Skeletal muscle cell (primary cell): ENCODE results near the gene FIGNL1.
"Not testable (repeated sequence)": the region's sequence is repeated elsewhere in the genome, so short reads cannot be mapped to it uniquely, and the experiment has no call there.

Source experiments
- DNase-seq: peaks from one replicate; pipeline ENCODE4 v3.0.0-alpha.2; 2010; ENCODE audit warnings: low read depth
- H3K4me3 ChIP-seq: 2 replicates; pipeline ENCODE4 v1.5.1; 2011; ENCODE audit warnings: low read depth, mild to moderate bottlenecking, control low read depth, low read length, moderate library complexity

Gene FIGNL1

DNA sequence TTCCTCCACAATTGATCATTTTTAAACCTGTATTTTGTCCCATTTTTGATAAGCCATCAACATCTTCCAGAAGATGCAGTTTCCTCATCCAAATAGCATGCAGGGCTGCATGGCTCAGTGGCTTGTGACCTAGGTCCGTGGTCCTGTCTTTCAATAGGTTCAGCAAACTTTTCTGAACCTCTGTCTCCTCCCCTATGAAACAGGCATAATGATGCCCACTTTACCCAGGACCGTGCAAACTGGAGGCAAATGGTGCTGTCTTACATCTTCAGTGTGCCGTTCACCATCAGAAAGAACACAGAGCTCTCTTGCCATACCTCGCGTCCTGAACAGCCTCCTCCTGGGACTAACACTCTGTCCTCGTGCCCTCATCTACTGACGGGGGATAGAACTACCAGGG, 22.3 kb upstream of the FIGNL1 start:
- DNase-seq: no peak
- H3K4me3 ChIP-seq: no peak overlapping the region

DNA sequence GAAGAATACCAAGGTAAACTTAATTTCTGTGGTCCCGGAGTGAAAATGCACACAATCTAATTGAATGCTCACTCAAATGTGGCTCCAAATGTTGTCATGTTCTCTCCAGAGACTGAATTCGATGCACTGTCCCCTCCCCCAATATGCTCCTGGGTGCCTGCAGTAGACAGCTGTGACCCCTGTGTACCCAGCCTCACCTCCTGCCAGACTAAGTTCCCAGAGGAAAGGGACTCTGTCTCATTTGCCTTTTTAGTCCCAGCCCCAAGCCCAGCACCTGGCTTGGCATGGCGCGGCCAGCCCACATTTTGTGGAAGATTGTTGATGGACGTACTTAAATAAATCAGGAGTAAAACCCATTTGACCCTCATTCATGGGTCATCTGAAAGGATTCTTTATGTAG, 21.8 kb upstream of the FIGNL1 start:
- no peak for DNase-seq
- H3K4me3 ChIP-seq: no peak overlapping the region

DNA sequence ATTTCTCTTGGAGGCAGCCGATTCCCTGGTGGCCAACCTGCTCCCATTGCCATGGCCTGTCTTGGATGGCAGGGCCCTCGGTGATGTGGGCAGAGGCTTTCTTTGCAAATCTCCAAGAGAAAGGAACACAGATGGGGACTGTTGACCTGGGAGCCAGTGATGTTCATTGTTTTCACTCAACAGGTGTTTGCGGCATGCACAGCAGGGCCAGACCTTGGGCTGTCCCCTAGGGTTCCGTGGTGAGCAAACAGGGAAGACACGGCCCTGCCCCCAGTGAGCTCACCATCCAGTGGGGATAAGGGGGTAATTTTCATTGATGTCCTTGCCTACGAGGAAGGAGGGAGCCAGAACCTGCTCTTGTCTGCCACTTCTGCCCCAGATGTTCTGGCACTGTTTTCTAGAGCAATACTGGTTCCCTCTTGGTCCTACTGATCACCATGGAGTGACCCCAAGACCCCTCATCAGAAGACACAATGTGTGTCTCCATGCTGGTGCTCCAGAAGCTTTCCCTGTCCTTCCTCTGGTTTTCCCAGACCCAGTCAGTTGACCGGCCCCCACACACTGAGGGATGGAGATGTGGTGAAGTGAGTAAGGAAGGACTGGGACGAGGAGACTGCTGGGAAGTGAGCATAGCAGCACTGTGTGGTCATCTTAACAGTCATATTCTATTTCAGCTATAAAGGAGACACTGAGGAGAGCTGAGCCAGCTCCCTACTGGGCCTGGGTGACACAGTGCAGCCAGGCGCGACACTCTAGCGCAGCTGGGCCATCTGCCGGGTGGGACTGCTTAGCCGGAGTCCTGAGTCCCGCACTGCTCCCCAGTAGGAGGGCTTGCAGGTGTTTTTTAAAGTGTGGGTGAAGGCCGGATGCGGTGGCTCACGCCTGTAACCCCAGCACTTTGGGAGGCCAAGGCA, 20.4 kb upstream of the FIGNL1 start:
- no peak overlapping the region for H3K4me3 ChIP-seq
- DNase-seq: no peak

DNA sequence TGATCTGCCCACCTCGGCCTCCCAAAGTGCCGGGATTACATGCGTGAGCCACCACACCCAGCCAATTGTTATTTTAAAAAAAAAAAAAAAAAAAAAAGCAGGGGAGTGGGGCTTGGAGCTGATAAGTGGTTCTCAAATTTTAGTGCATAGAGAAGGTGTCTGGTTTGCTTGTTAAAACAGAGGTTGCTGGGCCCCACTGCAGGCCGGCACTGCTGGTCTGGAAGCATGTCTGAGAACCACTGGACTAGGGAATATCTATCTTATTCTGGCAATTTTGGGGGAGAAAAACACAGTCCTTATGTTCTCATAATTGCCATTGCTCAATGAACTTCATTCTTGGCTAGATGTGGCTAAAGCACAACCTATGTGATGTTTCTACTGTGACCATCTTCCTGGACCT, 19.0 kb upstream of the FIGNL1 start:
- H3K4me3 ChIP-seq: no peak overlapping the region

DNA sequence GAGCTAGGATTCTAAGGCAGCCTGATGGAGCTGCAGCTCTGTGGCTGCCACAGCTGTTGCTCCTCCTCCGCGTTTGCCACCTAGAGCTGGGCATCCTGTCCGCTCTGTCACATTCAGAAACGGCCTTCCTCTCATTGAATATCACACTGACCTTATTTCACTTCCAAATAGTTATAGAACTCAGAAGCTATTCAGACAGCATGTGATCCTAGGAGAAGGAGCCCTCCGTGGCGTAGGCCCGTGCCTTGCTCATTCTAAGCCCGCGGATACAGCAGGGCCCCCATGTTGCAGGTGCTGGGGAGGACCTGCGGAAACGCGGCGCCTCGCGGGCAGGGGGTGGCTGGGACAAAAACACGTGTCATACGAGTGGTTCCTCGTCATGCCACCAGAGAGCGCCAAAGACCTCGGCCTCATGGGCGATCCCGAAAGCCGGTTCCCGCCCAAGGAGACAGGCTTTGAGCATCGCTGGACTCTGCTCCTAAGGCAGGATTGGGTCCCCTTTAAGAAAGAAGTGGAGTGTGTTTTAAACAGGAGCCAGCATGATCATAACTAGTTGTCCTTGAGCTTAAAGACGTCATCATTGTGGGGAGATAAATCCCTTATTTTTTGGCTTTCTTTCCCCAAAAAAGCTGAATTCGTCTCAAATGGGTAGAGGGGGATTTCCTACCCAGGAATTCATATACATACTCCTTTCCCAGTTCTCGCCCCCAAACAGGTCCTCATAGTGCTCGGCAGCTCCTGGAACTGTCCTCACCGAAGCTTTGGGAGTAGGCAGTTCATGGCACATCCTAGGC, 17.9 kb upstream of the FIGNL1 start:
- DNase-seq: peak; percentile 17
- H3K4me3 ChIP-seq: no peak overlapping the region

More for the DNA sequence above, 19.0 kb upstream of the FIGNL1 start:
- DNase-seq: no peak

DNA sequence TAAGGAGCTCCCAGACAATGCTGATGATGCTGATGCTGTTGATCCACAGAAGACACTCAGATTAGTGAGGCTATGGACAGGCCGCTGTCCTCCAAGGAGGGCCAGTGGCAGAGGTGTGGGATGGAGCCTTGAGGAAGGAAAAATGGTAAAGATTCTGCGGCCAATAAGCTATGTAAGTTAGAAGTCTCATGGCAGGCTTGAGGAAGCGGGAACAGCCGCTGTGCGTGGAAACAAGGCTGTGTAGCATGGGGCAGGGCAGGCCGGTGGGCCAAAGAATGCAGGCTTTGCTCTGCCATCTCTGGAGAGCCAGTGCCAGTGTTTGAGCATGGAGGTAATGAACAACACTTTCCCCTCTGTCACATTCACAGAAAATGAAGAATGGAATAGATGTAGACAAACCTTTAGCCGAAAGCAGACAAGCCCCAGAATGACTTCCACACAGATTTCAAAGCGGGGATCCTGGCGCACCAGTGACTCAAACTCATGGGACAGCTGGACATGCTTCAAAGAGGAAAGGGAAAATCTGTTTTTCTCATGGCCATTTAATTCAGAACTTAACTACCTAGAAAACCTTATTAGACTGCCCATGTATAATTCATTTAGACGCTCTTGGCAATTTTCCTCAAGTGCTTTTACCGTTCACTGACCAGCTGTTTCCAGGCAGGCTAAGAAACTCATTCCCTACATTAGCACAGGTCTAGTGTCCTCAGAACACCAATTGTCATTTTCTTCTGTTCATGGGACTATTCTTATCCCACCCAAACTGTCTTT, 16.9 kb upstream of the FIGNL1 start:
- DNase-seq: no peak
- no peak overlapping the region for H3K4me3 ChIP-seq

DNA sequence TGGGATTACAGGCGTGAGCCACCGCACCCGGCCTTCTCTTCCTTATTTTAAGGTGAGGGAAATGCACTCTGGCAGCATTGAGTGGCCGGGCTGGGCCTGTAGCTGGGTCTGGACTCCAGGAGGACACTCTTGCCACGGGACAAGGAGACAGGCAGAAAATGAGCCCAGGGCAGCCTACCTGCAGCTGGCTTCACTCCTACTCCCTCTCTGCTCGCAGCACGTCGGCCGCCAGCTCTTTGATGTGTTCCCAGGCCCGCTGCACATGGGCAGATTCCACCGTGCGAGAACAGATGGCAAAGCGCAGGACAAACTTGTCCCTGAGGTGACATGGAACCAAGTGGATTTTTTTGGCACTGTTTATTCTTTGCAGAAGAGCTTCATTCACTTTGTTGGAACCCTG, 12.9 kb upstream of the FIGNL1 start:
- no peak for DNase-seq
- no peak overlapping the region for H3K4me3 ChIP-seq

DNA sequence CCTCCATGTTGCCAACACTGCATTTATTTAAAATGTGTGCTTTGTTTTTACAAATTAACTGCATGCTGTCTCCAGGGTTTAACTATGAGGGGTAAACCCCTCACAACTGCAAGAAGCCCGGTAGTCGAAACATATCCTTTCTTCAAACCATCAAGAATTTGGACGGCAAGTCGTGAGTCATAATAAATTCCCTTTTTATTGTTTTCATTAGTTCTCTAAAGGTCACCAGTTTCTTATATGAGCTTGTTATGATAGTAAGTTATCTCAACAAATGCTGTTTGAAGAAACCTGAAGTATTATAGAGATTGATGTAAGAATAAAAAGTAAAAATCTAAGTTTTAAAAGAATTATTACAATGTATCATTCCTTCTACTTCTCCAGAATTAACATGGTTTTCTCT, 12.2 kb upstream of the FIGNL1 start:
- no peak for DNase-seq
- no peak overlapping the region for H3K4me3 ChIP-seq

DNA sequence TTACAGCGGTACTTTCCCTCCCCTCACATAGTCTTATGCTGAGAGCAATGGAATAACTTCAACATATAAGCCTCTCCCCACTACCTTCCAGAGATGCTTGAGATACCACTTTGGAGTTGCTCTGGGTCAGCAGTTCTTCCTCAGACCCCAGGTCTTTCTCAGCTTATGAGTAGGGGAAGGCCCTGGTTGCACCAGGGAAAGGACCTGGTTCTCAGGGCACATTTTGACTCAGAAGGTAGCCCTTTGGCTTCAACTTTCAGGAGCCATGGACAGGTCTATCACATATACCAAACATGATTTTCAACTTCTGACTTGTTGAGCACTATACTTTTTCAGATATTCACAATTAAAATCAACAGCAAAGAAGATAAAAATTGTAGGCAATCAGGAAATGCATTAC, 11.5 kb upstream of the FIGNL1 start:
- DNase-seq: no peak
- no peak overlapping the region for H3K4me3 ChIP-seq

DNA sequence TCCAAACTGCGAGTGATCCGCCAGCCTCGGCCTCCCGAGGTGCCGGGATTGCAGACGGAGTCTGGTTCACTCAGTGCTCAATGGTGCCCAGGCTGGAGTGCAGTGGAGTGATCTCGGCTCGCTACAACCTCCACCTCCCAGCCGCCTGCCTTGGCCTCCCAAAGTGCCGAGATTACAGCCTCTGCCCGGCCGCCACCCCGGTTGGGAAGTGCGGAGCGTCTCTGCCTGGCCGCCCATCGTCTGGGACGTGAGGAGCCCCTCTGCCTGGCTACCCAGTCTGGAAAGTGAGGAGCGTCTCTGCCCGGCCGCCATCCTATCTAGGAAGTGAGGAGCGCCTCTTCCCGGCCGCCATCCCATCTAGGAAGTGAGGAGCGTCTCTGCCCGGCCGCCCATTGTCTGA, 9.0 kb upstream of the FIGNL1 start:
- DNase-seq, H3K4me3 ChIP-seq: not testable (repeated sequence)

DNA sequence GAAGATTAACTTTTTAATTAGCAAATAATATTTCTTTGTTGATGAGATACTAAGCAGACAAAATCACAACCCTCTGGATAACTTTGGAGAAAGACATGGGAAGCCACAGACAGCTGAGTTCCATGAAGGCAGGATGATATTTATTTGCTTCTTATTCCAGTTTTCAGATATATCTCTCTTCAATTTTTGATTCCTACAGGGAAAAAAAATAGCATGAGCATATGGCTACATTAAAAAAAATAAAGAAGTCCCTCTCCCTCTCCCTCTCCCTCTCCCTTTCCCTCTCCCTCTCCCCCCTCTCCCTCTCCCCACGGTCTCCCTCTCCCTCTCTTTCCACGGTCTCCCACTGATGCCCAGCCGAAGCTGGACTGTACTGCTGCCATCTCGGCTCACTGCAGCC, 8.5 kb upstream of the FIGNL1 start:
- DNase-seq, H3K4me3 ChIP-seq: not testable (repeated sequence)

DNA sequence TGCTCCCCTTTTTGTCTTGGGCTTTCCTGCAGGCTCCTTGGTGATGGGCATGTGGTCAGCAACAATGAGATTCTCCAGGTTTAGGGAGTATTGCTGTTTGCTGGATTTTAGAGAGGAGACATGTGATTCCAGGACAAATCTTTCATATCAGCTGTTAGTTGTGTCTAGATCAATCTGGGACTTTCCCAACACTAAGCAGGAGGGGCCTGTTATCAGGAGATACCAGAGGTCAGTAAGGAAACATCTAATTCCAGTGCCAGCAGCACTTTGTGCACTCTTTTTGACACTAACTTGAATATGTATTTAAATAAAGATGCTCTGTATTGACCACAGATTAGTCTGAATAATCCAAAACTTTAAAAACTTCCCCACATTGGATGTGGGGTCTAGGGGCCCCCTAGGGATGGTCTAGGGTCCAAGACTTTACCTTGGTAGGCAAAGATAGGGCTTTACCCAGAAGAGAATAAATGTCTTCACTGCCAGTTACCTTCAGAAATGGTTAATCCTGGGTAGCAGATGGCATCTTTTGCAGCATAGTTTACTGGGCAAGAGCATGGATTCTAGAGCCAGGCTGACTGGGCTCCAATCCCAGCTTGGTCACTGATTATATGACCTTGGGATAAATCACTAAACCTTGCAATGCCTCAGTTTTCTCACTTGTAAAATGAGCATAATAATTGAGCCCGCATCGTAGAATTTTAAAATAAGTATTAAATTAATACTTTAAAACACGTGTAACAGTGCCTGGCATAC, 6.4 kb upstream of the FIGNL1 start:
- no peak overlapping the region for H3K4me3 ChIP-seq
- DNase-seq: no peak

DNA sequence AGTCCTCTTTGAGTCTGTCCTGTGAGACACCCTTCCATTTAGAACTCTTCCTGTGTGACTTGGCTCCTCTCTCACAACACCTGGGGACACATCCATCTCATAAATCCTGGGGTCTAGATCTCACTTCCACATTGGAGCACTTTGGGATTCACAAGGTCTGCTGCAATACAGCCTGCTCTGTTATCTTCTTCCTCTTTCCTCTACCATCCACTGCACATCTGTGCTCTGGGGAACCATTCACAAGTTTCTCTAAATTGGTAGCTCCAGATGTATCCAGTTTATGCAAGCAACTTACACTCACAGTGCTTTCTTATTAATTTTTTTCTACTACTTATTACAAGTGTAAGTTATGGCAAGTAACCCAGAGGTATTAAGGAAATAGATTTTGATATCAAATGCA, 5.5 kb upstream of the FIGNL1 start:
- no peak overlapping the region for H3K4me3 ChIP-seq
- no peak for DNase-seq

DNA sequence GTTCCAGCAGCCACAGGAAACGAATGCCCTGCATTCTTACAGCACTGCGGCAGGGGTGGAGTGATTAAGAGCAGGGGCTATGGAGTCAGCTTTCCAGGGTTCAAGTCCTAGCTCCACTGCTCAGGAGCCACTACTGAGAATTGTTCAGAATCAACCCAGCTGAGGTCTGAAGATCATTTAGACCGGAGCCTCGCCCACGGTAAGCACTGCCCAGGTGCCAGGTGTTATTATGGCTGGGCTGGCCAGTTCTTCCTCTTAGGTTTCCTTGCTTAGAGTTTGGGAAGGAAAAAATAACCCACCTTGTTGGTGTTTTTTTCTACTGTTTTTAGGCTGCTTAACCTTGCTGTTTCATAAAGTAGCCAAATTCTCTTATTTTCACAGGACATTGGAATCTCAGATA, 4.8 kb upstream of the FIGNL1 start:
- no peak for DNase-seq

DNA sequence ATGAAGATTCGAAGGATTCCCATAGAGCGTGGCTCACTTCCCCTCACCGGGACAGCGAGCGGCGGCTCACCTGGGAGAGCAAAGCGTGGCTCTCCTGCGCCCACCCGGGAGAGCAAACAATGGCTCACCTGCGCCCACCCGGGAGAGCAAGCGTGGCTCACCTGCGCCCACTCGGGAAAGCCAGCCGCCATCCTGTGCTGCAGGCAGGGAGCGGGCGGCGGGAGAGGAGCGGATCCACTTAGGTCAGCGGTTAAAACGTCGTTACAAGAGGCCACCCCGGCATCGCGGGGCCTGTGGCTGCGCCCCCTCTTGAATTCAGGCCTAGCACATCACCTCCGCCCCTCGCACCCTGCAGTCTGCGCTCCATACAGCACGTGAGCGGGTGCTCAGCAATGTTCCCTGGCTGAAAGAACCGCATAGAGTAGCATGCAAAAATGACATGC, 461 bp upstream of the FIGNL1 start:
- DNase-seq: no peak
- peak overlapping the region; percentile 73 for H3K4me3 ChIP-seq

More for the DNA sequence above, 4.8 kb upstream of the FIGNL1 start:
- no peak overlapping the region for H3K4me3 ChIP-seq

DNA sequence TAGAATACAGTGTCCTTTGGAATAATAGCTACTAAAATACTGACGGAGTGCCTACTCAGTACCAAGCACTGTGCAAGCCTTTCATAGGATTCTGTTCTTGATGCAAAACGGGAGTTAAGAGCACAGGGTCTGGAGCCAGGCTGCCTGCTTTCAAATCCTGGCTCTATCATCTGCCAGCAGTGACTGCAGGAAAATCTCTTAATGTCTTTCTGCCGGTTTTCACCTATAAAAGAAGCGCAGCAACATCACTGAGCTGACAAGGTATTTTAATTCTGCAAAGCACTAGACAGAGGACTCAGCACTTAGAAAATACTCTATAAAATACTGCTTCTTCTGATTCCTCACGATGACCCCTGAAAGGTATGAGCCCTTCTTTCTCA, 659 bp downstream of the FIGNL1 start:
- peak overlapping the region; percentile 73 for H3K4me3 ChIP-seq
- DNase-seq: no peak

DNA sequence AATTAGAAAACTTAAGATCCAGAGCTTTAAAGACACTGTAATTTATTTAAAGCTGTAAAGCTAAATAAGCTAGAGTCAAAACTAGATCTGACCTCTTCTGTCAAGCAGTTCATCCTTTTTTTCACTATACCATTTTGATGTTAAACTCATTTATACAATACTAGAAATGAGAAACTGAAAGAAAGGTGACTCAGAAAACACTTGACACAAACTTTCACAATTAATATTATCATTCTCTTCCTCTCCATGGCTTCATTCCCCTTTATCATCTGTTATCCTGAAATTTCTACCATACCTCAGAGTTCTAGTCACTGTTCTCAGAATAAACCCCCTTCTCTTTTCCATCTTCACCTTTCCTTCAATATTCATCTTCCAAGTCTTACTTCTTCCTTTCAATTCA, 1.3 kb downstream of the FIGNL1 start:
- DNase-seq: no peak
- H3K4me3 ChIP-seq: no peak overlapping the region

DNA sequence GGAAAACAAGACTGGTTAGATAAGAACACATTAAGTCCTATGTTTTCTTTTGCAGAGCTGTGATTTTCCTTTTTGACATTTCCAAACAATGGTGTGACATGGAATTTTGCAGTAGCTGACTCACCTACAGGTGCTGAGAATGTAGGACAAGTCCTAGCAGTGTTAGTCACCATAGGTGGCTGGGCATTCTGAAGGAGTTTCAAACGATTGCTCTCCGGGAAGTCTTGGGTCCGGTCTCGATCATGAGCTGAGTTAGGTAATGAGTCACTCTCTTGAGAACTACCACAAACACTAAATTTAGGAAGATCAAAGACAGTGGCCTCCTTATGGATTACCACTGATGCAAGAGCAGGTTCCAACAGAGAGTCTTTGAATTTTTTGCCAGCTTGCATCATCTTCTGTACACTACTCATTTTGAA, 3.6 kb downstream of the FIGNL1 start:
- peak; percentile 80 for DNase-seq
- H3K4me3 ChIP-seq: no peak overlapping the region

DNA sequence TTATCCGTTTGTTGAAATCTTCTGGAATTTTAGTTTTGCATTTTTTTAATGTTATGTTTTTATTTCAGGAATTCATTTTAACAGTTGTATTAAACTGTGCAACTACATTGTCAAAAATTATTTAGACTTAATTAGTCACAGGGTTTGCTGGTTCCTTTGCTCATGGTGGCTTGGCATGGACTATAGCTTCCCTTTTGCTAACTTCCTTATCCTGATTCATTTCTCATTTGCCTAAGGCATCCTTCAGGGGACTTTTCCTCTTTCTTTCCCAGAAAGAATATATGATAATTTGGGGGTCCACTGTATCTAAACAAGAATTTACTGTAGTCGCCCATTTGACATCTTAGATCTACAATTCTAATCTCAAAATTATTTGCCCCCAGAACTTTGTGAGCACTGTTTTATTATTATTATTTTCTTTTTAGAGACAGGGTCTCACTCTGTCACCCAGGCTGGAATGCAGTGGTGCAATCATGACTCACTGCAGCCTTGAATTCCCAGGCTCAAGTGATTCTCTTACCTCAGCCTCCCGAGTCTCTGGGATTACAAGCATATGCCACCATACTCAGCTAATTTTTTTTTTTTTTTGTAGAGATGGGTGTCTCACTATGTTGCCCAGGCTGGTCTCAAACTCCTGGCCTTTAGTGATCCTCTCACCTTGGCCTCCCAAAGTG, 13.9 kb downstream of the FIGNL1 start:
- DNase-seq: peak; percentile 53
- no peak overlapping the region for H3K4me3 ChIP-seq
